Left ventricle myocardium inferior (tissue), 1 donor: Measurements from ENCODE around the gene CFAP61. TPM values are rescaled to one million over a fixed set of nuclear protein-coding genes. Genes with fewer than 3 reads are reported as not detected.

Source experiments
- DNase-seq: peaks from one replicate; pipeline ENCODE4 v3.0.0-alpha.2; 2020
- H3K27ac ChIP-seq: fragments of 200-600 bp; replicated peaks from 2 replicates; pipeline ENCODE4 v1.8.0; 2021
- H3K27me3 ChIP-seq: fragments of 200-600 bp; 2 replicates; pipeline ENCODE4 v1.8.0; 2021; ENCODE audit warnings: low read depth
- H3K36me3 ChIP-seq: fragments of 200-600 bp; 2 replicates; pipeline ENCODE4 v1.8.0; 2021
- H3K4me1 ChIP-seq: fragments of 200-600 bp; 2 replicates; pipeline ENCODE4 v1.8.0; 2021
- H3K4me3 ChIP-seq: fragments of 200-600 bp; 2 replicates; pipeline ENCODE4 v1.8.0; 2021; ENCODE audit warnings: mild to moderate bottlenecking, moderate library complexity
- H3K9me3 ChIP-seq: fragments of 200-600 bp; replicated peaks from 2 replicates; pipeline ENCODE4 v1.8.0; 2021
- intact Hi-C: fragments of 100-400 bp; cut with micrococcal nuclease; formaldehyde crosslinking; loops from one replicate; pipeline ENCODE4 v1.11.0; 2022
- total RNA-seq: library from RNA; stranded (reverse); fragmentation: NEBNext Ultra II Directional; extraction: Animal tissue kit (Norgen Biotek cat#: 25700); gene quantifications from one replicate; pipeline ENCODE4 v1.2.1, GENCODE V29; 2021
- TF ChIP-seq, protein P1 (sequence below): fragments of 200-600 bp; IDR thresholded peaks from 2 replicates; pipeline ENCODE4 v1.8.0; 2021; ENCODE audit warnings: antibody characterized with exemption, mild to moderate bottlenecking, borderline replicate concordance
- donor health status: DM: no; HTN: yes; CAD: no; lungs with severe emphysema.

The CFAP61 gene
- total RNA-seq, 1 donor from 2014 or later = 54.8 TPM

DNA sequence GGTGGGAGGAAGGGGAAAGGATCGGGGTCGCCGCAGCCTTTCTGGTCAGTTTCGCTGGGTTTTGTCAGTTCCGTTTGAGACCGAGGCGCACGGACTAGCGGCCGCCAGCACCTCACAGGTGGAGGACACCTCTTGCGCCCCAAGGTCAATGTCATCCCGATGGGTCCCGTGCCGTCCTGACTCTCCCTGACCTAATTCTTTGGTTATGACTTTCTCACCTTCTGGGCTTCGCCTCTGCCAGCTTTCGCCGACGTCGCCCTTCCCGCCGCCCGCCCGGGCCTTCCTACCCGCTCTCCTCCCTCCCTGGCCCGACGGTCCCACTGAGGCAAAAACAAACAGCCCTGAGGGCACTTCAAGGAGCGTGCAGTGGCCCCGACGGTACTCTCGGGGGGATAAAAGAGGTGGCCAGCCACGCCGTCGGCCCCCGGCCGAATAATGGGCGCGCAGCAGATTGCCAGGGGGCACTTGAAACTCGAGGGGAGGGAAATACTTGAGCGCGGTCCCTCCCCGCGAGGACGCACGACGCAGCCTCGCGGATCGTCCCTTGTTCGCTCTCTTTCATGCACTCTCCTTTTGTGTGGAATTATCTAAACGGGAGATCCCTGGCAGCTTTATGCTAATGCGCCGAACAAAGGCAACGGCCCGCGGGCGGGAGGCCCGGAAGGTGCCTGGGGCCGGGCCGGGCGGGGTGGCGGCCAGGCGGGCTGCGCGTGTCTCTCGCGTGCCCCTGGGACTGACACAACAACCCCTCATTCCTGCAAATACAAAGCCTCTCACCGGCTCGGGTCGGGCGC lies 311.7 kb downstream of the CFAP61 start:
- TF ChIP-seq, protein P1, sequence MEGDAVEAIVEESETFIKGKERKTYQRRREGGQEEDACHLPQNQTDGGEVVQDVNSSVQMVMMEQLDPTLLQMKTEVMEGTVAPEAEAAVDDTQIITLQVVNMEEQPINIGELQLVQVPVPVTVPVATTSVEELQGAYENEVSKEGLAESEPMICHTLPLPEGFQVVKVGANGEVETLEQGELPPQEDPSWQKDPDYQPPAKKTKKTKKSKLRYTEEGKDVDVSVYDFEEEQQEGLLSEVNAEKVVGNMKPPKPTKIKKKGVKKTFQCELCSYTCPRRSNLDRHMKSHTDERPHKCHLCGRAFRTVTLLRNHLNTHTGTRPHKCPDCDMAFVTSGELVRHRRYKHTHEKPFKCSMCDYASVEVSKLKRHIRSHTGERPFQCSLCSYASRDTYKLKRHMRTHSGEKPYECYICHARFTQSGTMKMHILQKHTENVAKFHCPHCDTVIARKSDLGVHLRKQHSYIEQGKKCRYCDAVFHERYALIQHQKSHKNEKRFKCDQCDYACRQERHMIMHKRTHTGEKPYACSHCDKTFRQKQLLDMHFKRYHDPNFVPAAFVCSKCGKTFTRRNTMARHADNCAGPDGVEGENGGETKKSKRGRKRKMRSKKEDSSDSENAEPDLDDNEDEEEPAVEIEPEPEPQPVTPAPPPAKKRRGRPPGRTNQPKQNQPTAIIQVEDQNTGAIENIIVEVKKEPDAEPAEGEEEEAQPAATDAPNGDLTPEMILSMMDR = no peak
- Histone ChIP-seq H3K9me3 (no peaks in the 10 kb centered on the region), H3K27ac (no peak overlapping the region), H3K4me1 (peaks cover 42% of the 10 kb centered on the region), H3K4me3 (peak overlapping the region; percentile 22), H3K36me3 (no peaks in the 10 kb centered on the region), H3K27me3 (peaks cover 93% of the 10 kb centered on the region)
- intact Hi-C loops = loop anchor here (10.0 kb wide), 1 partner anchor 211 kb away; no protein-coding TSS in a partner anchor
- no peak for DNase-seq

DNA sequence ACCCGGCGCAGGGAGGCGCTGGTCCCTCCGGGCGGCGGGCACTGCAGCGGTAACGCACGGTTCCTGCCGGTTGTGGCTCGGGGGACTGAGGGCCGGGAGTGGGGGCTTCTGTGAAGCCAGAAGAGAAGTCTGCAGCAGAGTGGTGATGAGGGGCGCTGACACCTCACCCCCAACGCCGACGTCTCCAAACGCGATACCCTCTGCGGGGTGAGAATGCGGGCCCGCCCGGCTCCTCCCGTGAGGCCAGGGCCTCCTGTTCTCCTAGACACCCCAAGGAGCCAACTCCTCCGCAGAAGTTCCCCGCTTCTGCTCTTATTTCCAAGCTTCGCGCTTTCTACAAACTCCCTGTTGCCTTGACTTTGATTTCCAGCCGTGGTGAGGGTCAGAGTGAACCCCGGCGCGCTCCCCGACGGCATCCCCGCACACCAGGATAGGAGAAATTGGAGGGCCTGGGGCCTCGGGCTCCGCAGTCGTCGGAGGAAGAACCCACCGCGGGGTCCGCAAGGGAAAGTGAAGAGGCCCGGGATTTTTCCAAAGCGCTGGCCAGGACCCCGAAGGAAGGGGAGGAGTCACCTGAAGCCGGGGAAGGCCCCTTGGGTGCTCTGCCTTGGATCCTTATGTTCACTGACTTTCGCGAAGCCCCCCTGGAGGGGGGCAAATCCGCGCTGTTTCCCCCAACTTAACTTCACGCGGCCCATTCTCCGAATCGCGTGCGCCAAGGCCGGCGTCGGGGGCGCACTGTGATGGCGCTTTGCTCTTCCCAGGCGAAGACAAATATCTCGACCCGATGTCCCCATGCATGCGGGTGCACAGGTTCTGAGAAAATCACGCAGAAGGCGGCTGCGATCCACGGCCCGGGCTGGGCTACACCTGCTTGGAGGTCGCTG lies 312.5 kb downstream of the CFAP61 start:
- Histone ChIP-seq H3K27me3 (peaks cover 97% of the 10 kb centered on the region), H3K4me1 (peaks cover 50% of the 10 kb centered on the region)
- intact Hi-C loops = loop anchor here (10.0 kb wide), 1 partner anchor 210 kb away; no protein-coding TSS in a partner anchor

DNA sequence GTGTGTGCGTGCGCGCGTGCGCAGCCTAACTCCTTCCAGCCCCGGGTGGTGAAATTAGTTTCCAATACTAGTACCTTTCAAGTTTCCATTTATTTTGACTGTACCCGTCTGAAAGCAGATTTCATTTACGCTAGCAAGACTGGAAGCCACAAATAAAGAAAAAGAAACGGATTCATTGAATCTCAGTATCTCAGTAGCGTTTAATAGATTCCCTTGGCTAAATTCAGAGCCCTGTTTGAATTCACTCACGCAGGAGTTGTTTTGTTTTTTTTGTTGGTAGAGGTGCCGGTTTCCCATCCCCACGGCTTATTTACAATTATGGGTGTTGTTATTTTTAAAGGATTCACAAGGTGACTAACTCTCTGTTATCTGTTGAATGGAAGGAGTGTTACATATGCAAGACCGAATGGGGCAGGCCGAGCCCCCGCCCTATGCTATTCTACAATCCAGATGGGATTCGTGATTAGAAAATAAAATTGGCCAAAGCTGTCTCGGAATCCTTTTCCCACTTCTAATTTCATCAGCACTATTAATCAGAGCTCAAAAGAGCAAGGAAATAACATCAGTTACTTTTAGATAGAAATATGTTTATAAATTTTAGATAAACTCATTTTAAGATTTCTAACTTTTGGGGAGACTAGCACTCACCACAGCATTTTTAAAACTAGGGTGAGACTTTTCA lies 313.3 kb downstream of the CFAP61 start:
- Histone ChIP-seq H3K4me1 (peaks cover 44% of the 10 kb centered on the region), H3K36me3 (no peaks in the 10 kb centered on the region), H3K4me3 (no peak overlapping the region), H3K27me3 (peaks cover 99% of the 10 kb centered on the region), H3K27ac (no peak overlapping the region), H3K9me3 (no peaks in the 10 kb centered on the region)
- TF ChIP-seq, protein P1 = no peak
- intact Hi-C loops = loop anchor here (10.0 kb wide), 1 partner anchor 209 kb away; no protein-coding TSS in a partner anchor
- no peak for DNase-seq

More for the DNA sequence above, 312.5 kb downstream of the CFAP61 start:
- DNase-seq = no peak
- Histone ChIP-seq H3K27ac (no peak overlapping the region), H3K9me3 (no peaks in the 10 kb centered on the region), H3K4me3 (peak overlapping the region; percentile 22), H3K36me3 (no peaks in the 10 kb centered on the region)
- TF ChIP-seq, protein P1 = no peak

DNA sequence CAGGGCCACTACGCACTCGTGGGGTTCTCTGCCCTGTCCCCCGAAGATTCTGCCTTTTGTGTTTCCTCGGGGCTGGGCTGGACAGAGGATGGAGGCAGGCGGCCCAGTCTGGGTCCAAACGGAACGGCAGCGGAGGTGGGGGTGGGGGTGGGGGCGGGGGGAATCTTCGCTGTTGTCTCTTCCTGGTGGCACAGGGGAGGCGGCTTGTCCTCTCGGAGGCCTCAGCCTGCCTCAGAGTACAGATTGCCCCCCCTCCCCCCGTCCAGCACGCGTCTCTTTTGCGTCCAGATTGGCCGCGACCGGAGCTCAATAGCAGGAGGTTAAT lies 314.2 kb downstream of the CFAP61 start:
- Histone ChIP-seq H3K36me3 (no peaks in the 10 kb centered on the region), H3K27me3 (peaks cover 99% of the 10 kb centered on the region), H3K9me3 (no peaks in the 10 kb centered on the region), H3K27ac (no peak overlapping the region), H3K4me1 (peaks cover 43% of the 10 kb centered on the region), H3K4me3 (no peak overlapping the region)
- intact Hi-C loops = loop anchor here (10.0 kb wide), 1 partner anchor 208 kb away; no protein-coding TSS in a partner anchor
- no peak for DNase-seq
- TF ChIP-seq, protein P1 = no peak
